HepG2 (cell line): ENCODE results near the gene FAM110D. TPM values are rescaled to one million over a fixed set of nuclear protein-coding genes. Genes with fewer than 3 reads are reported as not detected.

Experiments used
- ATAC-seq: fragments of 200-7000 bp; cut with Tn5 transposase; 3 replicates; pipeline ENCODE4 v1.9.1; 2020; ENCODE audit warnings: mild to moderate bottlenecking, moderate library complexity
- BruUV-seq: library from RNA; stranded (reverse); fragments of 400-500 nt; replicated peaks from 2 replicates; lab custom pipeline; 2021; lab: Mats Ljungman, UMichigan
- CTCF ChIA-PET: fragments of 300-600 bp; formaldehyde crosslinking; extraction: SDS; loops from one replicate; lab custom pipeline; 2021; ENCODE audit warnings: low total read pairs, inconsistent platforms, low intra/inter-chr PET ratio; lab: Yijun Ruan, JAX
- POLR2A ChIA-PET: fragments of 350-600 bp; sonication (Branson Sonifier 250); formaldehyde crosslinking; loops from one replicate; lab custom pipeline; 2020; ENCODE audit warnings: antibody characterized with exemption, inconsistent platforms; lab: Yijun Ruan, JAX
- DNase-seq: peaks from one replicate; pipeline ENCODE4 v3.0.0-alpha.2; 2015; ENCODE audit warnings: low spot score
- FAIRE-seq: peaks from 3 replicates; lab custom pipeline; 2011; peaks lifted over from hg19 to GRCh38; lab: Jason Lieb, UNC
- H2AFZ ChIP-seq: one replicate; pipeline ENCODE4 v1.6.1; 2011; ENCODE audit warnings: low read length, inconsistent platforms
- H3K27ac ChIP-seq: fragments of 300-600 bp; 3 replicates; pipeline ENCODE4 v1.8.0; 2011; ENCODE audit warnings: mixed run types, mild to moderate bottlenecking, mixed read lengths, low read length, inconsistent platforms; ENCODE audit not compliant: insufficient read depth; ENCODE audit errors: extremely low read length
- H3K27me3 ChIP-seq, 2 experiments: fragments of 200-600 bp in 1 of 2; 2 replicates in 1 of 2; 3 replicates in 1 of 2; pipeline versions ENCODE4 v1.6.0 to v1.8.0; 2011; ENCODE audit warnings: low read length in 2 of 2, mild to moderate bottlenecking in 2 of 2, moderate library complexity in 2 of 2, inconsistent platforms in 1 of 2; ENCODE audit not compliant: insufficient read depth in 2 of 2, control insufficient read depth in 1 of 2
- H3K36me3 ChIP-seq, 2 experiments: fragments of 200-600 bp in 1 of 2; replicated peaks in 1 of 2; 2 replicates in 1 of 2; 3 replicates in 1 of 2; pipeline versions ENCODE4 v1.5.1 to v1.8.0; 2011; ENCODE audit warnings: low read length in 2 of 2, inconsistent platforms in 1 of 2; ENCODE audit not compliant: insufficient read depth in 2 of 2, control insufficient read depth in 1 of 2
- H3K4me1 ChIP-seq: 2 replicates; pipeline ENCODE4 v1.5.1; 2012; ENCODE audit warnings: low read length, inconsistent platforms; ENCODE audit not compliant: insufficient read depth
- H3K4me2 ChIP-seq: 2 replicates; pipeline ENCODE4 v1.6.0; 2011; ENCODE audit warnings: low read depth, low read length, inconsistent platforms
- H3K4me3 ChIP-seq, 3 experiments: fragments of 200-600 bp in 1 of 3; sonication (generic), shearing (Covaris generic) in 1 of 3; replicated peaks in 1 of 3; 2 replicates each; pipeline ENCODE4 v1.5.1; 2011 to 2016; ENCODE audit warnings: low read length in 3 of 3, inconsistent platforms in 2 of 3, low read depth in 2 of 3, mild to moderate bottlenecking in 2 of 3, control low read depth in 1 of 3, mixed read lengths in 1 of 3; ENCODE audit not compliant: insufficient read depth in 1 of 3
- H3K79me2 ChIP-seq: one replicate; pipeline ENCODE4 v1.6.1; 2011; ENCODE audit warnings: low read length, inconsistent platforms; ENCODE audit not compliant: insufficient read depth
- H3K9ac ChIP-seq: 2 replicates; pipeline ENCODE4 v1.6.0; 2011; ENCODE audit warnings: mild to moderate bottlenecking, low read depth, low read length, inconsistent platforms; ENCODE audit not compliant: insufficient read depth
- H3K9me3 ChIP-seq: 2 replicates; pipeline ENCODE4 v1.5.1; 2012; ENCODE audit warnings: mild to moderate bottlenecking, low read length
- H4K20me1 ChIP-seq: 2 replicates; pipeline ENCODE4 v1.6.0; 2011; ENCODE audit warnings: inconsistent platforms, mild to moderate bottlenecking, low read length, moderate library complexity; ENCODE audit not compliant: insufficient read depth
- CAMTA2 ChIP-seq: sonication (generic); formaldehyde crosslinking; IDR thresholded peaks from 2 replicates; pipeline ENCODE4 v1.4.0; 2020; ENCODE audit warnings: mild to moderate bottlenecking, missing genetic modification reagents, borderline replicate concordance
- FIP1L1 ChIP-seq: fragments of 200-400 bp; formaldehyde crosslinking; IDR thresholded peaks from 2 replicates; pipeline ENCODE4 v1.6.1; 2018; ENCODE audit warnings: low read depth, mild to moderate bottlenecking, low read length, moderate library complexity, borderline replicate concordance; ENCODE audit not compliant: insufficient read depth
- GTF2F1 ChIP-seq: fragments of 150-350 bp; IDR thresholded peaks from 2 replicates; pipeline ENCODE4 v1.6.1; 2014; ENCODE audit warnings: low read length
- NFIC ChIP-seq: IDR thresholded peaks from 2 replicates; pipeline ENCODE4 v1.6.1; 2012; ENCODE audit warnings: mild to moderate bottlenecking, low read length, inconsistent platforms
- PAWR ChIP-seq: sonication (generic); formaldehyde crosslinking; IDR thresholded peaks from 2 replicates; pipeline ENCODE4 v1.4.0; 2020; ENCODE audit warnings: missing genetic modification reagents, mild to moderate bottlenecking, borderline replicate concordance
- POGZ ChIP-seq: sonication (generic); formaldehyde crosslinking; IDR thresholded peaks from 2 replicates; pipeline ENCODE4 v1.4.0; 2020; ENCODE audit warnings: mild to moderate bottlenecking, missing genetic modification reagents
- SIX1 ChIP-seq: sonication (generic); formaldehyde crosslinking; IDR thresholded peaks from 2 replicates; pipeline ENCODE4 v1.4.0; 2020; ENCODE audit warnings: missing genetic modification reagents, borderline replicate concordance
- SKI ChIP-seq: fragments of 450-650 bp; IDR thresholded peaks from one replicate; pipeline ENCODE4 v1.6.1; 2018; ENCODE audit warnings: mild to moderate bottlenecking; ENCODE audit not compliant: partially characterized antibody
- SP4 ChIP-seq: sonication (generic); formaldehyde crosslinking; IDR thresholded peaks from 2 replicates; pipeline ENCODE4 v1.8.1; 2023; ENCODE audit warnings: mild to moderate bottlenecking, missing genetic modification reagents
- TARDBP ChIP-seq: sonication (generic); formaldehyde crosslinking; IDR thresholded peaks from 2 replicates; pipeline ENCODE4 v1.8.0; 2022; ENCODE audit warnings: mild to moderate bottlenecking, missing genetic modification reagents
- TCF7L2 ChIP-seq: IDR thresholded peaks from 2 replicates; pipeline ENCODE4 v1.6.1; 2011; ENCODE audit warnings: mild to moderate bottlenecking, low read depth, low read length, moderate library complexity
- ZNF180 ChIP-seq: sonication (generic); formaldehyde crosslinking; IDR thresholded peaks from 2 replicates; pipeline ENCODE4 v1.4.0; 2020; ENCODE audit warnings: low read depth, missing genetic modification reagents, borderline replicate concordance
- ZNF235 ChIP-seq: sonication (generic); formaldehyde crosslinking; IDR thresholded peaks from 2 replicates; pipeline ENCODE4 v1.8.1; 2023; ENCODE audit warnings: mild to moderate bottlenecking, missing genetic modification reagents, borderline replicate concordance
- ZNF34 ChIP-seq: sonication (generic); formaldehyde crosslinking; IDR thresholded peaks from 2 replicates; pipeline ENCODE4 v1.4.0; 2020; ENCODE audit warnings: mild to moderate bottlenecking, missing genetic modification reagents, borderline replicate concordance
- ZNF589 ChIP-seq: sonication (generic); formaldehyde crosslinking; conservative IDR thresholded peaks from 2 replicates; pipeline ENCODE4 v1.8.0; 2022; ENCODE audit warnings: mild to moderate bottlenecking, moderate library complexity, missing genetic modification reagents
- ZSCAN20 ChIP-seq: sonication (generic); formaldehyde crosslinking; IDR thresholded peaks from 2 replicates; pipeline ENCODE4 v1.4.0; 2020; ENCODE audit warnings: missing genetic modification reagents, mild to moderate bottlenecking, borderline replicate concordance
- ZSCAN9 ChIP-seq: IDR thresholded peaks from 2 replicates; pipeline ENCODE4 v1.6.1; 2016; ENCODE audit warnings: borderline replicate concordance
- WGBS: methylation state at CpG from one replicate; pipeline ENCODE4 v1.1.6; 2017; ENCODE audit warnings: low lambda C conversion rate; 5-methylcytosine and 5-hydroxymethylcytosine counted together
- in situ Hi-C: cut with HindIII; loops from 2 replicates; pipeline ENCODE4 v1.10.0; 2017; ENCODE audit warnings: low pct_unique_long_range_greater_than_20kb; ENCODE audit not compliant: extremely low pct_ligation_motif_present
- intact Hi-C: fragments of 100-400 bp; cut with micrococcal nuclease; formaldehyde crosslinking; loops from one replicate; pipeline ENCODE4 v1.10.0; 2022; ENCODE audit not compliant: unreplicated experiment
- polyA plus RNA-seq, 8 experiments: library from polyadenylated mRNA; depleted of rRNA in 3 of 8; stranded (reverse) in 7 of 8; unstranded in 1 of 8; fragments of >200 nt; fragmentation: Illumina TruSeq in 4 of 8; extraction: Trizol in 4 of 8; gene quantifications; 2 replicates each; pipeline versions ENCODE4 v1.2.1 to v1.2.3, GENCODE V29; 2011 to 2016; ENCODE audit warnings: low read depth in 4 of 8, missing spikeins in 1 of 8, mixed read lengths in 1 of 8; ENCODE audit not compliant: insufficient read depth in 1 of 8
- total RNA-seq, 5 experiments: library from RNA; depleted of rRNA; stranded (reverse); fragments of >200 nt; fragmentation: Illumina TruSeq; extraction: Trizol; gene quantifications; 2 replicates each; pipeline ENCODE4 v1.2.3, GENCODE V29; 2016; ENCODE audit warnings: low read depth in 1 of 5
- TF ChIP-seq, protein P1 (sequence below): sonication (generic); formaldehyde crosslinking; IDR thresholded peaks from one replicate; pipeline ENCODE4 v1.5.1; 2020; ENCODE audit warnings: mild to moderate bottlenecking, missing genetic modification reagents; ENCODE audit errors: not compliant biosample characterization
- TF ChIP-seq, protein P2 (sequence below): sonication (generic); formaldehyde crosslinking; IDR thresholded peaks from 2 replicates; pipeline ENCODE4 v1.4.0; 2020; ENCODE audit warnings: mild to moderate bottlenecking, missing genetic modification reagents

The FAM110D gene
- total and polyA plus RNA-seq, 2 of the 13 experiments (the other 11 are each of a cell fraction or from before 2014, with no cell fraction given): not detected

DNA sequence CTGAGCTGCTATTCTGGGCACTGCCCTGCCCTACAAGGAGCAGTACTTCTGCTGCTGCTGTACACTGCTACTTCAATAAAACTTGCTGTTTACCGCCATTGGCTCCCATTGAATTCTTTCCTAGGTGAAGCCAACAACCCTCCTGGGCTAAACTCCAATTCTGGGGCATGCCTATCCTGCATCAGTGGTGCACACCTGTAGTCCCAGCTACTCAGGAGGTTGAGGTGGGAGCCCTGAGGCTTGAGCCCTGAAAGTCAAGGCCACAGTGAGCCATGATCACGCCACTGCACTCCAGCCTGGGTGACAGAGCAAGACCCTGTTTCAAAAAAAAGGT, 26.1 kb upstream of the FAM110D start:
- ChIA-PET CTCF (no interaction called here), POLR2A (no interaction called here)
- Histone ChIP-seq H3K27me3 (no peaks in the 10 kb centered on the region), H3K4me2 (no peak overlapping the region), H3K36me3 (no peaks in the 10 kb centered on the region), H3K4me3 (no peak overlapping the region), H2AFZ (no peak overlapping the region), H3K9me3 (no peaks in the 10 kb centered on the region), H3K79me2 (no peaks in the 10 kb centered on the region), H3K27ac (no peak overlapping the region), H4K20me1 (no peaks in the 10 kb centered on the region), H3K9ac (no peak overlapping the region), H3K4me1 (0 out of 2 replicates have a peak, but pooled peaks cover 10% of the 10 kb centered on the region)
- ATAC-seq (no peak), DNase-seq (no peak), FAIRE-seq (no peak)
- in situ Hi-C loops: no loop called here
- intact Hi-C loops: no loop called here
- 60% methylated on average over 2 of the region's 2 CpGs for WGBS
- BruUV-seq: no TSS peak
- TF ChIP-seq ZNF235 (CRISPR knock-in tag) (no peak), ZNF589 (CRISPR knock-in tag) (no peak), ZNF34 (CRISPR knock-in tag) (no peak), TCF7L2 (no peak), GTF2F1 (no peak), NFIC (no peak), PAWR (CRISPR knock-in tag) (no peak), SKI (no peak), POGZ (CRISPR knock-in tag) (no peak), ZSCAN20 (CRISPR knock-in tag) (no peak), FIP1L1 (no peak), TARDBP (CRISPR knock-in tag) (no peak), ZSCAN9 (CRISPR knock-in tag) (no peak), ZNF180 (CRISPR knock-in tag) (no peak), CAMTA2 (CRISPR knock-in tag) (no peak), SP4 (no peak), SIX1 (CRISPR knock-in tag) (no peak)
- TF ChIP-seq, protein P1, sequence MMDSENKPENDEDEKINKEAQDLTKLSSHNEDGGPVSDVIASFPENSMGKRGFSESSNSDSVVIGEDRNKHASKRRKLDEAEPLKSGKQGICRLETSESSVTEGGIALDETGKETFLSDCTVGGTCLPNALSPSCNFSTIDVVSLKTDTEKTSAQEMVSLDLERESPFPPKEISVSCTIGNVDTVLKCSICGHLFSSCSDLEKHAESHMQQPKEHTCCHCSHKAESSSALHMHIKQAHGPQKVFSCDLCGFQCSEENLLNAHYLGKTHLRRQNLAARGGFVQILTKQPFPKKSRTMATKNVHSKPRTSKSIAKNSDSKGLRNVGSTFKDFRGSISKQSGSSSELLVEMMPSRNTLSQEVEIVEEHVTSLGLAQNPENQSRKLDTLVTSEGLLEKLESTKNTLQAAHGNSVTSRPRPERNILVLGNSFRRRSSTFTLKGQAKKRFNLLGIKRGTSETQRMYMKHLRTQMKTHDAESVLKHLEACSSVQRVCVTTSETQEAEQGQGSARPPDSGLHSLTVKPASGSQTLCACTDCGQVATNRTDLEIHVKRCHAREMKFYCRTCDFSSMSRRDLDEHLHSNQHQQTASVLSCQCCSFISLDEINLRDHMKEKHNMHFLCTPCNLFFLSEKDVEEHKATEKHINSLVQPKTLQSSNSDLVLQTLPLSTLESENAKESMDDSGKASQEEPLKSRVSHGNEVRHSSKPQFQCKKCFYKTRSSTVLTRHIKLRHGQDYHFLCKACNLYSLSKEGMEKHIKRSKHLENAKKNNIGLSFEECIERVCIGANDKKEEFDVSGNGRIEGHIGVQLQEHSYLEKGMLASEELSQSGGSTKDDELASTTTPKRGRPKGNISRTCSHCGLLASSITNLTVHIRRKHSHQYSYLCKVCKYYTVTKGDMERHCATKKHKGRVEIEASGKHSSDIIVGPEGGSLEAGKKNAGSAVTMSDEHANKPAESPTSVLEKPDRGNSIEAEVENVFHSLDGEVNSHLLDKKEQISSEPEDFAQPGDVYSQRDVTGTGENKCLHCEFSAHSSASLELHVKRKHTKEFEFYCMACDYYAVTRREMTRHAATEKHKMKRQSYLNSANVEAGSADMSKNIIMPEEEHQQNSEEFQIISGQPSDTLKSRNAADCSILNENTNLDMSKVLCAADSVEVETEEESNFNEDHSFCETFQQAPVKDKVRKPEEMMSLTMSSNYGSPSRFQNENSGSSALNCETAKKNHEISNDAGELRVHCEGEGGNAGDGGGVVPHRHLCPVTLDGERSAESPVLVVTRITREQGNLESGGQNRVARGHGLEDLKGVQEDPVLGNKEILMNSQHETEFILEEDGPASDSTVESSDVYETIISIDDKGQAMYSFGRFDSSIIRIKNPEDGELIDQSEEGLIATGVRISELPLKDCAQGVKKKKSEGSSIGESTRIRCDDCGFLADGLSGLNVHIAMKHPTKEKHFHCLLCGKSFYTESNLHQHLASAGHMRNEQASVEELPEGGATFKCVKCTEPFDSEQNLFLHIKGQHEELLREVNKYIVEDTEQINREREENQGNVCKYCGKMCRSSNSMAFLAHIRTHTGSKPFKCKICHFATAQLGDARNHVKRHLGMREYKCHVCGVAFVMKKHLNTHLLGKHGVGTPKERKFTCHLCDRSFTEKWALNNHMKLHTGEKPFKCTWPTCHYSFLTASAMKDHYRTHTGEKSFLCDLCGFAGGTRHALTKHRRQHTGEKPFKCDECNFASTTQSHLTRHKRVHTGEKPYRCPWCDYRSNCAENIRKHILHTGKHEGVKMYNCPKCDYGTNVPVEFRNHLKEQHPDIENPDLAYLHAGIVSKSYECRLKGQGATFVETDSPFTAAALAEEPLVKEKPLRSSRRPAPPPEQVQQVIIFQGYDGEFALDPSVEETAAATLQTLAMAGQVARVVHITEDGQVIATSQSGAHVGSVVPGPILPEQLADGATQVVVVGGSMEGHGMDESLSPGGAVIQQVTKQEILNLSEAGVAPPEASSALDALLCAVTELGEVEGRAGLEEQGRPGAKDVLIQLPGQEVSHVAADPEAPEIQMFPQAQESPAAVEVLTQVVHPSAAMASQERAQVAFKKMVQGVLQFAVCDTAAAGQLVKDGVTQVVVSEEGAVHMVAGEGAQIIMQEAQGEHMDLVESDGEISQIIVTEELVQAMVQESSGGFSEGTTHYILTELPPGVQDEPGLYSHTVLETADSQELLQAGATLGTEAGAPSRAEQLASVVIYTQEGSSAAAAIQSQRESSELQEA (CRISPR knock-in tag): no peak
- TF ChIP-seq, protein P2, sequence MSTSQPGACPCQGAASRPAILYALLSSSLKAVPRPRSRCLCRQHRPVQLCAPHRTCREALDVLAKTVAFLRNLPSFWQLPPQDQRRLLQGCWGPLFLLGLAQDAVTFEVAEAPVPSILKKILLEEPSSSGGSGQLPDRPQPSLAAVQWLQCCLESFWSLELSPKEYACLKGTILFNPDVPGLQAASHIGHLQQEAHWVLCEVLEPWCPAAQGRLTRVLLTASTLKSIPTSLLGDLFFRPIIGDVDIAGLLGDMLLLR: no peak
